Dermis microvascular lymphatic vessel endothelial cell (primary cell): ENCODE data around the gene SOX5. TPM values are rescaled to one million over a fixed set of nuclear protein-coding genes. Genes with fewer than 3 reads are reported as not detected.
"Not testable (repeated sequence)": the region's sequence is repeated elsewhere in the genome, so short reads cannot be mapped to it uniquely, and the experiment has no call there.

ENCODE experiments used
- DNase-seq, 2 donors: peaks; one replicate each; pipeline versions ENCODE4 v3.0.0 to v3.0.0-alpha.2; 2010; ENCODE audit warnings: low read depth in 2 of 2
- total RNA-seq: library from RNA; depleted of rRNA; stranded (reverse); fragments of >200 nt; gene quantifications from 2 replicates; pipeline ENCODE4 v1.2.1, GENCODE V29; 2014

The SOX5 gene
- total RNA-seq, 1 donor from 2014 or later: under 0.01 TPM

GRCh38 chr12:23502259-23502658 lies 447.2 kb downstream of the SOX5 start:
- no peak for DNase-seq

- no peak for DNase-seq
Observed at GRCh38 chr12:23495472-23495871, 454.0 kb downstream of the SOX5 start.

GRCh38 chr12:23493672-23494071 lies 455.8 kb downstream of the SOX5 start:
- no peak for DNase-seq

GRCh38 chr12:23491029-23491428 lies 458.4 kb downstream of the SOX5 start:
- not testable (repeated sequence) for DNase-seq

GRCh38 chr12:23488130-23488529 lies 461.3 kb downstream of the SOX5 start:
- DNase-seq: no peak

GRCh38 chr12:23484238-23484637 lies 465.2 kb downstream of the SOX5 start:
- no peak for DNase-seq

GRCh38 chr12:23482571-23482970 lies 466.9 kb downstream of the SOX5 start:
- DNase-seq: no peak
